Breast epithelium (tissue), 3 donors: ENCODE data around the gene COL17A1.

Experiments
- CTCF ChIP-seq, 3 donors: fragments of 450-650 bp; IDR thresholded peaks; one replicate each; pipeline ENCODE4 v1.5.1; 2016 to 2017; ENCODE audit warnings: antibody characterized with exemption in 3 of 3, mild to moderate bottlenecking in 3 of 3, moderate library complexity in 3 of 3
- POLR2A ChIP-seq: fragments of 450-650 bp; IDR thresholded peaks from one replicate; pipeline ENCODE4 v1.6.1; 2016; ENCODE audit warnings: antibody characterized with exemption, mild to moderate bottlenecking, moderate library complexity
- POLR2AphosphoS5 ChIP-seq, 3 donors: sonication (generic); formaldehyde crosslinking; IDR thresholded peaks; one replicate each; pipeline ENCODE4 v1.6.1; 2017; ENCODE audit warnings: antibody characterized with exemption in 3 of 3

DNA sequence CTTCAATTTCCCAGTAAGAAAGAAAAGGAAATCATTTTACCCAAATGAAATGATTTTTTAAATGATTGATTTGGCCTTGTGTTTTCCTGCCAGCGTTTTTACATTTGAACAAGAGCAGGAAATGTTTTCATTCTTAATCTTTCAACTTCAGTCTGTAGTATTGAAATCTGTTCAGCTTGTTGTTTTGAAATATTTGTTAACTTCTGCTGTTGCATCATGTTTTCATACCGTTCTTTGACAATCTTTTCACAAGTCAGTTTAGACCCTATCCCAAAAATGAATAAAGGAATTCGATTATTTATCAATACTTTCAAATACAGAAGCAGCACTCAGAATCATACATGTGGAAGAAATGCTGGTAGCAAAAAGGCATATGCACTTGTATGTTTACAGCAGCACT, 44.4 kb upstream of the COL17A1 start:
- TF ChIP-seq CTCF (IDR thresholded peaks at IDR 0.05) (no peak), POLR2A (no peak), POLR2AphosphoS5 (IDR thresholded peaks at IDR 0.05) (no peak)
